K562 (cell line): Measurements from ENCODE around the gene PTPRU. TPM values are rescaled to one million over a fixed set of nuclear protein-coding genes. Genes with fewer than 3 reads are reported as not detected.
A peak's percentile ranks its signal among the peaks of the same experiment; 100 is the strongest.

Source experiments
- CBX3 ChIP-seq, 2 experiments: IDR thresholded peaks; 1 replicate in 1 of 2; 2 replicates in 1 of 2; pipeline ENCODE4 v1.6.1; 2012; ENCODE audit warnings: inconsistent platforms in 2 of 2, low read length in 2 of 2, borderline replicate concordance in 1 of 2, control low read depth in 1 of 2
- CTCFL ChIP-seq: IDR thresholded peaks from 2 replicates; pipeline ENCODE4 v1.6.1; 2011; ENCODE audit warnings: borderline replicate concordance, low read depth, mild to moderate bottlenecking, moderate library complexity, low read length; ENCODE audit not compliant: insufficient read depth, poor library complexity, severe bottlenecking
- EGR1 ChIP-seq: fragments of 450-650 bp; conservative IDR thresholded peaks from 2 replicates; pipeline ENCODE4 v1.6.1; 2017; ENCODE audit warnings: mild to moderate bottlenecking
- KDM1A ChIP-seq, 2 experiments: fragments of 450-650 bp; IDR thresholded peaks; 2 replicates each; pipeline ENCODE4 v1.6.1; 2016; ENCODE audit warnings: mild to moderate bottlenecking in 2 of 2
- NFE2 ChIP-seq: IDR thresholded peaks from 2 replicates; pipeline ENCODE4 v1.6.1; 2014; ENCODE audit warnings: antibody characterized with exemption, low read depth
- RBM34 ChIP-seq: fragments of 200-400 bp; formaldehyde crosslinking; IDR thresholded peaks from 2 replicates; pipeline ENCODE4 v1.6.1; 2018; ENCODE audit warnings: low read length, borderline replicate concordance; ENCODE audit not compliant: insufficient read depth
- SNRNP70 ChIP-seq: fragments of 200-400 bp; formaldehyde crosslinking; optimal IDR thresholded peaks from 2 replicates; pipeline ENCODE3; 2017; ENCODE audit warnings: low read depth, low read length
- TRIM28 ChIP-seq: fragments of 450-650 bp; IDR thresholded peaks from 2 replicates; pipeline ENCODE4 v1.6.1; 2017
- ZNF408 ChIP-seq: fragments of 250-450 bp; sonication (Bioruptor Pico); IDR thresholded peaks from 2 replicates; pipeline ENCODE4 v1.4.0; 2020; ENCODE audit warnings: low read depth, mild to moderate bottlenecking, moderate library complexity
- polyA plus RNA-seq, 8 experiments: library from polyadenylated mRNA; depleted of rRNA in 4 of 8; stranded (reverse) in 5 of 8; unstranded in 3 of 8; fragments of >200 nt; fragmentation: Nextera tagmentation in 2 of 8; fragmentation: Illumina TruSeq in 1 of 8; extraction: Ambion mirVana in 2 of 8; extraction: Trizol in 1 of 8; gene quantifications; 2 replicates each; pipeline versions ENCODE4 v1.2.1 to v1.2.3, GENCODE V29; 2011 to 2014; ENCODE audit warnings: inconsistent platforms in 1 of 8, missing spikeins in 1 of 8
- total RNA-seq, 7 experiments: library from RNA; depleted of rRNA in 6 of 7; stranded (reverse); fragments of >200 nt in 6 of 7; fragmentation: Illumina TruSeq in 2 of 7; extraction: Trizol in 2 of 7; gene quantifications; 2 replicates each; pipeline versions ENCODE4 v1.2.1 to v1.2.3, GENCODE V29; 2011 to 2021; ENCODE audit warnings: low replicate concordance in 1 of 7
- TF ChIP-seq, protein P1 (sequence below): fragments of 450-650 bp; IDR thresholded peaks from 2 replicates; pipeline ENCODE4 v1.6.1; 2018; ENCODE audit warnings: mild to moderate bottlenecking, low read depth; ENCODE audit not compliant: partially characterized antibody
- TF ChIP-seq, protein P2 (sequence below): fragments of 450-650 bp; IDR thresholded peaks from 2 replicates; pipeline ENCODE4 v1.6.1; 2018; ENCODE audit not compliant: partially characterized antibody

PTPRU gene
- total and polyA plus RNA-seq, 9 of the 15 experiments (the other 6 are each of a cell fraction or from before 2014, with no cell fraction given) = 0.01 to 2.9 (median 1.0) TPM

- no peak for TF ChIP-seq NFE2
- TF ChIP-seq EGR1 = 0 out of 2 replicates have a peak, but pooled peaks have one; percentile 29
- TF ChIP-seq, protein P1, sequence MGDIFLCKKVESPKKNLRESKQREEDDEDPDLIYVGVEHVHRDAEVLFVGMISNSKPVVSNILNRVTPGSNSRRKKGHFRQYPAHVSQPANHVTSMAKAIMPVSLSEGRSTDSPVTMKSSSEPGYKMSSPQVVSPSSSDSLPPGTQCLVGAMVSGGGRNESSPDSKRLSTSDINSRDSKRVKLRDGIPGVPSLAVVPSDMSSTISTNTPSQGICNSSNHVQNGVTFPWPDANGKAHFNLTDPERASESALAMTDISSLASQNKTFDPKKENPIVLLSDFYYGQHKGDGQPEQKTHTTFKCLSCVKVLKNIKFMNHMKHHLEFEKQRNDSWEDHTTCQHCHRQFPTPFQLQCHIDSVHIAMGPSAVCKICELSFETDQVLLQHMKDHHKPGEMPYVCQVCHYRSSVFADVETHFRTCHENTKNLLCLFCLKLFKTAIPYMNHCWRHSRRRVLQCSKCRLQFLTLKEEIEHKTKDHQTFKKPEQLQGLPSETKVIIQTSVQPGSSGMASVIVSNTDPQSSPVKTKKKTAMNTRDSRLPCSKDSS = peak; percentile 80
- peak; percentile 85; the same call in 1 of the 2 replicates for TF ChIP-seq TRIM28
- TF ChIP-seq RBM34 = no peak
- no peak for TF ChIP-seq SNRNP70
- TF ChIP-seq KDM1A (IDR thresholded peaks at IDR 0.05) = no peak
- no peak for TF ChIP-seq ZNF408 (CRISPR knock-in tag)
- TF ChIP-seq CBX3 (IDR thresholded peaks at IDR 0.05; ENCODE audit: borderline replicate concordance in 1 of 2, low read length in 2 of 2) = peak in 1 of 2 experiments; percentile 83; a peak in 1 of 3 replicates
- TF ChIP-seq CTCFL = no peak
- TF ChIP-seq, protein P2, sequence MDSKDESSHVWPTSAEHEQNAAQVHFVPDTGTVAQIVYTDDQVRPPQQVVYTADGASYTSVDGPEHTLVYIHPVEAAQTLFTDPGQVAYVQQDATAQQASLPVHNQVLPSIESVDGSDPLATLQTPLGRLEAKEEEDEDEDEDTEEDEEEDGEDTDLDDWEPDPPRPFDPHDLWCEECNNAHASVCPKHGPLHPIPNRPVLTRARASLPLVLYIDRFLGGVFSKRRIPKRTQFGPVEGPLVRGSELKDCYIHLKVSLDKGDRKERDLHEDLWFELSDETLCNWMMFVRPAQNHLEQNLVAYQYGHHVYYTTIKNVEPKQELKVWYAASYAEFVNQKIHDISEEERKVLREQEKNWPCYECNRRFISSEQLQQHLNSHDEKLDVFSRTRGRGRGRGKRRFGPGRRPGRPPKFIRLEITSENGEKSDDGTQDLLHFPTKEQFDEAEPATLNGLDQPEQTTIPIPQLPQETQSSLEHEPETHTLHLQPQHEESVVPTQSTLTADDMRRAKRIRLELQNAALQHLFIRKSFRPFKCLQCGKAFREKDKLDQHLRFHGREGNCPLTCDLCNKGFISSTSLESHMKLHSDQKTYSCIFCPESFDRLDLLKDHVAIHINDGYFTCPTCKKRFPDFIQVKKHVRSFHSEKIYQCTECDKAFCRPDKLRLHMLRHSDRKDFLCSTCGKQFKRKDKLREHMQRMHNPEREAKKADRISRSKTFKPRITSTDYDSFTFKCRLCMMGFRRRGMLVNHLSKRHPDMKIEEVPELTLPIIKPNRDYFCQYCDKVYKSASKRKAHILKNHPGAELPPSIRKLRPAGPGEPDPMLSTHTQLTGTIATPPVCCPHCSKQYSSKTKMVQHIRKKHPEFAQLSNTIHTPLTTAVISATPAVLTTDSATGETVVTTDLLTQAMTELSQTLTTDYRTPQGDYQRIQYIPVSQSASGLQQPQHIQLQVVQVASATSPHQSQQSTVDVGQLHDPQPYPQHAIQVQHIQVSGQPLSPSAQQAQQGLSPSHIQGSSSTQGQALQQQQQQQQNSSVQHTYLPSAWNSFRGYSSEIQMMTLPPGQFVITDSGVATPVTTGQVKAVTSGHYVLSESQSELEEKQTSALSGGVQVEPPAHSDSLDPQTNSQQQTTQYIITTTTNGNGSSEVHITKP = no peak
Observed at GRCh38 chr1:29190718-29191117, 45.6 kb upstream of the PTPRU start (continued).
